Measurements from ENCODE around the gene ICAM1.

DNA sequence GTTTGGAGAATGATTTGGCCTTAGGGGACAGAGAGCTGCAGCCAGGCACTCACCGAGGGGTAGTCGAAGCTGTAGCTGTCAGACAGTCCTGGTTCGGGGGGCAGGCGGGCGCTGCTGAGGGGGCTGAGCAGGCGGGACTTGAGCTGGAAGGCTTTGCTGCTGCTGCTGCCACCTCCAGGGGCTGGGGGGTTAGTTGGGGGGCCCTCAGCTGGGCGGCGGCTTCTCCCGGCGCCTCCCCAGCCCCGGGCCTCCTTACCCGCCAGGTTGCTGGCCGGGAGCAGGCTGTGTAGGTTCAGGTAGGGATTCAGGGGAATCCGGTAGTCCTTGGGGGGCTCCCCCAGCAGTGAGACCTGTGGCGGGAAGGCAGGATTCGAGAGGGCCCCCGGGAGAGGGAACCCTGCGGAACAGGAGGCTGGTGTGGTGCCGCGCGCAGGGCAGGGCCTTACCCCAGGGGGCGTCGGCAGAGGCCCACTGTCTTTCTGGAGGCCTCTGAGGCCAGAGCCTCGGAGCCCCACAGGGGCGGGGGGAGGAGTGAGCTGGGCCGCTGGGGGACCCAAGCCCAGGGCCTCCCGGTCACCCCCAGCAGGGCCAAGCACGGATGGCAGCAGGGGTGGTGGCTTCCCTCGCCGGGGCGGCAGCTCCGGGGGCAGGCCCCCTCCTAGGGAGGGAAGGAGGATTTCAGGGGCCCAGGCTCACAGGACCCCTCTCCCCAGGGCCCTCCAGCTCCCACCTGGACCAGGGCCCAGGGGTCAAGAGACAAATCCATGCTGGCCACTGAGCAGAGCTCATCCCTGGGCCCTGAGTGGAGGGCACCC lies 49.9 kb downstream of the ICAM1 start:
- TF ChIP-seq, protein P1, sequence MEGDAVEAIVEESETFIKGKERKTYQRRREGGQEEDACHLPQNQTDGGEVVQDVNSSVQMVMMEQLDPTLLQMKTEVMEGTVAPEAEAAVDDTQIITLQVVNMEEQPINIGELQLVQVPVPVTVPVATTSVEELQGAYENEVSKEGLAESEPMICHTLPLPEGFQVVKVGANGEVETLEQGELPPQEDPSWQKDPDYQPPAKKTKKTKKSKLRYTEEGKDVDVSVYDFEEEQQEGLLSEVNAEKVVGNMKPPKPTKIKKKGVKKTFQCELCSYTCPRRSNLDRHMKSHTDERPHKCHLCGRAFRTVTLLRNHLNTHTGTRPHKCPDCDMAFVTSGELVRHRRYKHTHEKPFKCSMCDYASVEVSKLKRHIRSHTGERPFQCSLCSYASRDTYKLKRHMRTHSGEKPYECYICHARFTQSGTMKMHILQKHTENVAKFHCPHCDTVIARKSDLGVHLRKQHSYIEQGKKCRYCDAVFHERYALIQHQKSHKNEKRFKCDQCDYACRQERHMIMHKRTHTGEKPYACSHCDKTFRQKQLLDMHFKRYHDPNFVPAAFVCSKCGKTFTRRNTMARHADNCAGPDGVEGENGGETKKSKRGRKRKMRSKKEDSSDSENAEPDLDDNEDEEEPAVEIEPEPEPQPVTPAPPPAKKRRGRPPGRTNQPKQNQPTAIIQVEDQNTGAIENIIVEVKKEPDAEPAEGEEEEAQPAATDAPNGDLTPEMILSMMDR (IDR thresholded peaks at IDR 0.05 in 4 of 5, conservative IDR thresholded peaks at IDR 0.05 in 1 of 5) = no peak
- TF ChIP-seq POLR2A (IDR thresholded peaks at IDR 0.05) = no peak
